GM23248 (cell line): ENCODE results near the gene PRKD1. TPM values are rescaled to one million over a fixed set of nuclear protein-coding genes. Genes with fewer than 3 reads are reported as not detected.

Experiments used
- DNase-seq: peaks from one replicate; pipeline ENCODE4 v3.0.0-alpha.2; 2015
- H2AFZ ChIP-seq: fragments of 200-600 bp; sonication (generic); 2 replicates; pipeline ENCODE4 v1.6.1; 2016; ENCODE audit warnings: antibody characterized with exemption
- H3F3A ChIP-seq: fragments of 200-600 bp; sonication (generic); 2 replicates; pipeline ENCODE4 v1.6.1; 2016; ENCODE audit warnings: mild to moderate bottlenecking, antibody characterized with exemption, mixed run types; ENCODE audit not compliant: insufficient read depth
- H3K27ac ChIP-seq: fragments of 200-600 bp; sonication (generic); 2 replicates; pipeline ENCODE4 v1.5.1; 2016; ENCODE audit warnings: mild to moderate bottlenecking
- H3K27me3 ChIP-seq: fragments of 200-600 bp; sonication (generic); replicated peaks from 2 replicates; pipeline ENCODE4 v1.6.1; 2016; ENCODE audit warnings: mild to moderate bottlenecking; ENCODE audit not compliant: insufficient read depth
- H3K36me3 ChIP-seq: fragments of 200-600 bp; sonication (generic); 2 replicates; pipeline ENCODE4 v1.6.1; 2016; ENCODE audit warnings: low read depth, mild to moderate bottlenecking
- H3K4me1 ChIP-seq: fragments of 200-600 bp; sonication (generic); 2 replicates; pipeline ENCODE4 v1.6.1; 2016; ENCODE audit warnings: mild to moderate bottlenecking; ENCODE audit not compliant: insufficient read depth
- H3K4me2 ChIP-seq: fragments of 200-600 bp; sonication (generic); one replicate; pipeline ENCODE4 v1.6.1; 2016; ENCODE audit warnings: mild to moderate bottlenecking; ENCODE audit not compliant: unreplicated experiment
- H3K4me3 ChIP-seq: fragments of 200-600 bp; sonication (generic); 2 replicates; pipeline ENCODE4 v1.5.1; 2016; ENCODE audit warnings: mild to moderate bottlenecking
- H3K79me2 ChIP-seq: fragments of 200-600 bp; sonication (generic); 2 replicates; pipeline ENCODE4 v1.6.1; 2016; ENCODE audit warnings: mild to moderate bottlenecking; ENCODE audit not compliant: insufficient read depth
- H3K9ac ChIP-seq: fragments of 200-600 bp; sonication (generic); 2 replicates; pipeline ENCODE4 v1.6.1; 2016; ENCODE audit warnings: mild to moderate bottlenecking
- H3K9me2 ChIP-seq: fragments of 200-600 bp; sonication (generic); 2 replicates; pipeline ENCODE4 v1.6.1; 2016; ENCODE audit warnings: mixed run types, mild to moderate bottlenecking, moderate library complexity; ENCODE audit not compliant: insufficient read depth
- H3K9me3 ChIP-seq: fragments of 200-600 bp; sonication (generic); one replicate; pipeline ENCODE4 v1.6.1; 2017; ENCODE audit warnings: low read depth
- H4K20me1 ChIP-seq: fragments of 200-600 bp; sonication (generic); 2 replicates; pipeline ENCODE4 v1.6.0; 2016; ENCODE audit not compliant: insufficient read depth
- EZH2 ChIP-seq: fragments of 200-600 bp; sonication (generic); IDR thresholded peaks from 2 replicates; pipeline ENCODE4 v1.6.1; 2018; ENCODE audit warnings: antibody characterized with exemption, mild to moderate bottlenecking; ENCODE audit not compliant: insufficient read depth, poor library complexity, severe bottlenecking
- EZH2phosphoT487 ChIP-seq: fragments of 200-600 bp; sonication (generic); IDR thresholded peaks from 2 replicates; pipeline ENCODE4 v1.6.1; 2018; ENCODE audit warnings: antibody characterized with exemption, moderate library complexity, mild to moderate bottlenecking, low read depth; ENCODE audit not compliant: insufficient read depth
- WGBS, 2 experiments: methylation state at CpG; one replicate each; pipeline ENCODE4 v1.1.6; 2015 to 2017; ENCODE audit warnings: low lambda C conversion rate in 2 of 2, low coverage in 1 of 2; ENCODE audit errors: missing lambda C conversion rate in 2 of 2; 5-methylcytosine and 5-hydroxymethylcytosine counted together
- in situ Hi-C: fragments of 300-500 bp; cut with MboI; formaldehyde crosslinking; loops from 2 replicates; pipeline ENCODE4 v1.15.0; 2020
- polyA plus RNA-seq: library from polyadenylated mRNA; unstranded; fragments of >200 nt; fragmentation: Nextera tagmentation; extraction: Ambion mirVana; gene quantifications from 2 replicates; pipeline ENCODE4 v1.2.1, GENCODE V29; 2016
- total RNA-seq: library from RNA; depleted of rRNA; stranded (reverse); fragments of >200 nt; shearing (Covaris generic); gene quantifications from 2 replicates; pipeline ENCODE4 v1.2.3, GENCODE V29; 2014

PRKD1 gene
- total and polyA plus RNA-seq, 2 experiments from 2014 or later: 24.2 to 30.7 TPM

DNA sequence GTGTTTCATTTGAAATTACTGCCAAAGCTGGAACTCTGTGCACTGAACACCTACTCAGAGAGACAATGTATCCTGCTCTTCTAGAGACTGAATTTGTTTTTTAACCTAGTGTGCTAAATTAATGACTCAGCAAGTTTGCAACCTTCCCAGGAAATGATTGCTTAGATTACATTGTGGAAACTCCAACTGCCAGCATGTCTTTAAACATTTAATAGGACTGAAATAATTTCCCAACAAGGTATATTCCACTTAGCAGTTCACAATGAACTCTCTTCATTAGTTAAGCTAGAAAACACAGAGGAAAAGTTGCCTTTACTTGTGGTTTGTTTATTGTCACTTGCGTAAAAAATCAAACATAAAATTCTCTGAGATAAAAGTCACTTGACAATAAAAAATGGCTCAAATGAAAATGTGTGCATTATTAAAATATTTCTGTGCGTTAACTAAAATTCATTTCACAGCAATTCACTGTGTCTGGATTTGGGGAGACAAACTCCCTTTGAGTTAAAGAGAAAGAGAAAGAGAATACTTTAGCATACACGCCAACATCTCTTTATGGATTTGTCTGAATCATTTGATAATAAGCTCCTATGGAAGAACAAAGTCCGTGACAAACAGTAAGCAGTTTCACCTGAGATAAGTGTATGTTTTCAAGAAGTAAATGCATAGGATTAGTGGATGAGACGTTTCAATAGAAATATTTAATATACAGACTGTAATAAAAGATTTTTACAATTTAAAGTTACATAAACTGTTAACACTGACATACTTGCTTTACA is 284.0 kb downstream of the PRKD1 start:
- DNase-seq: peak; percentile 53

DNA sequence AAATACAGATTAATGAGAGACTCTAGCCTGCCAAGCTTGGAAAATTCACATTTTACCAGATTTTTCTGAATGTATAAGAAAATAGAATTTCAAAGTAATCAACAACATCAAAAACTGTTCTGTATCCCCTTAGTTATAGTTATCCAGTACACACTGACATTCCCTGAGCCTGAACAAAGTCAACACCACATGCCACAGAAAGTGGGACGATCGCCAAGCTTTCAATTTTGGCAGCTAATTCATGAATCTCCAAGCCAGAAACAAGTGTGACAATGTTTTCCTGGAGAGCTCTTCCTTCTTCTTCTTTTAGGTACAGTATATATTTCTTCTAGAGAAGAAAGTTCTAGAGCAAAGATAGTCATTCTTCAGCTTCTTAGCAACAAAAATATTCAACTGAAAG is 290.2 kb downstream of the PRKD1 start:
- no peak overlapping the region for H3K4me3 ChIP-seq
- in situ Hi-C loops: no loop called here
- WGBS, 2 experiments: 11 to 14% methylated on average over 2 of the region's 2 CpGs
- peak; percentile 42 for DNase-seq
- H2AFZ ChIP-seq: no peak overlapping the region
- H3K9me2 ChIP-seq: no peaks in the 10 kb centered on the region
- no peaks in the 10 kb centered on the region for H4K20me1 ChIP-seq
- TF ChIP-seq EZH2: no peak
- no peak for TF ChIP-seq EZH2phosphoT487
- H3K27ac ChIP-seq: no peak overlapping the region
- 0 out of 2 replicates have a peak, but pooled peaks cover 9% of the 10 kb centered on the region for H3K4me1 ChIP-seq
- no peak overlapping the region for H3K4me2 ChIP-seq
- no peaks in the 10 kb centered on the region for H3K27me3 ChIP-seq
- H3K9me3 ChIP-seq: no peaks in the 10 kb centered on the region
- H3K9ac ChIP-seq: no peak overlapping the region
- no peaks in the 10 kb centered on the region for H3K79me2 ChIP-seq
- H3F3A ChIP-seq: no peaks in the 10 kb centered on the region; the same call in 1 of the 2 replicates
- peaks cover 30% of the 10 kb centered on the region; the same call in 1 of the 2 replicates for H3K36me3 ChIP-seq

More for the DNA sequence above, 284.0 kb downstream of the PRKD1 start:
- H3K4me1 ChIP-seq: peaks cover 13% of the 10 kb centered on the region
- no peaks in the 10 kb centered on the region for H4K20me1 ChIP-seq
- H3K79me2 ChIP-seq: no peaks in the 10 kb centered on the region
- TF ChIP-seq EZH2phosphoT487 (no peak), EZH2 (no peak)
- in situ Hi-C loops: no loop called here
- H3K4me3 ChIP-seq: no peak overlapping the region
- WGBS, 2 experiments: 82 to 86% methylated on average over 5 of the region's 5 CpGs
- peaks cover 12% of the 10 kb centered on the region; the same call in 1 of the 2 replicates for H3K36me3 ChIP-seq
- no peak overlapping the region for H3K27ac ChIP-seq
- no peaks in the 10 kb centered on the region for H3K27me3 ChIP-seq
- H3F3A ChIP-seq: peaks cover 8% of the 10 kb centered on the region; the same call in 1 of the 2 replicates
- no peak overlapping the region for H3K9ac ChIP-seq
- H3K9me2 ChIP-seq: no peaks in the 10 kb centered on the region
- no peak overlapping the region for H2AFZ ChIP-seq
- H3K9me3 ChIP-seq: no peaks in the 10 kb centered on the region
- H3K4me2 ChIP-seq: no peak overlapping the region

DNA sequence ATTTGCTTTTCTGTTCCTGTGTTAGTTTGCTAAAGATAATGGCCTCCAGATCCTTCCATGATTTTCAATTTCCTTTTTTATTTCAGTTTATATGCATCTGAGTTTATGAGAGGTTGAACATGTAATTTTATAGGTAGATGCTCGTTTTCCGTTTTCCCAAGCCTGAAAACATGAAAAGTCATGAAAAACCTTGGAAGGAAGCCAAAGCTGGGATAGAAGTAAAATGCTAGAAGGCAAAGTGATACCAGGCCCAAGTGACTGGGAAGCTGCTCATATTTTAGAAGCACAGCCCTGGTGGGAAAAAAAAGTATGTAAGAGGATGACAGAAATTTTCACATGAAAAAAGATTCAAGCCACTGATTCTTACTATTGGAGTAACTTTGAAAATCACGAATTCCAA is 290.8 kb downstream of the PRKD1 start:
- Histone ChIP-seq H3K4me3 (no peak overlapping the region), H3K36me3 (peaks cover 30% of the 10 kb centered on the region; the same call in 1 of the 2 replicates), H3K79me2 (no peaks in the 10 kb centered on the region), H3K4me2 (no peak overlapping the region), H3K9ac (no peak overlapping the region), H3K27ac (no peak overlapping the region), H4K20me1 (no peaks in the 10 kb centered on the region), H3F3A (no peaks in the 10 kb centered on the region; the same call in 1 of the 2 replicates), H2AFZ (no peak overlapping the region), H3K9me2 (no peaks in the 10 kb centered on the region), H3K27me3 (no peaks in the 10 kb centered on the region), H3K9me3 (no peaks in the 10 kb centered on the region), H3K4me1 (0 out of 2 replicates have a peak, but pooled peaks cover 9% of the 10 kb centered on the region)
- DNase-seq: no peak
- 87 to 88% methylated on average over 3 of the region's 3 CpGs for WGBS, 2 experiments
- TF ChIP-seq EZH2 (no peak), EZH2phosphoT487 (no peak)
- in situ Hi-C loops: no loop called here

DNA sequence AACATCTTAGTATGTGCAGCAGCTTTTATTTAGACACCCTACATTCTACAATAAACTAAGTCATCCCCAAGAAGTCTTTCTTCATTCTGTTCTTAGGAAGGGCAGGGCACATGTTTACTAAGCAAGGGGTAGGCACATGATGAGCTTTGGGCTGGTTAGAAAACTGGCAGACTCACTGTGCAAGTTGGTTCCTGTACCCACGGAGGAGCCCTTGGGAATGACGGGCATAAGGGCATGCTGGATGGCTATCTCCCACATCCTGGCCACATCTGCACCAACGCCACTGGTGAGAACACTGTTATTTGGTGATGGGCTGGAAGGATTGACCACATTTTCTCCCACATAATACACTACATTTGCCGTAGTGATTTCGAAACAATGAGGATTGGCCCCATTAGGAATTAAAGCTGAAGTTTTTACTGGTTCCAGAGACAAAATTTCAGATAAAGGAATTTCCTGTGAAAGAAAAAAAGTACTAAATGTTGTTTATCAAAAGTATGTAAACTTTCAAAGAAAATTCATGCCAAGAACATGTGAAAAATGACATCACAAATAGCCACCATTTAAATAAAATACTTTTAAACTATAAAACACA is 297.0 kb downstream of the PRKD1 start:
- H3K9me3 ChIP-seq: no peaks in the 10 kb centered on the region
- H3K9me2 ChIP-seq: no peaks in the 10 kb centered on the region
- in situ Hi-C loops: no loop called here
- peaks cover 11% of the 10 kb centered on the region for H3K4me1 ChIP-seq
- H3K79me2 ChIP-seq: no peaks in the 10 kb centered on the region
- H3K4me2 ChIP-seq: no peak overlapping the region
- no peaks in the 10 kb centered on the region for H3K27me3 ChIP-seq
- H3K27ac ChIP-seq: no peak overlapping the region
- DNase-seq: no peak
- H4K20me1 ChIP-seq: no peaks in the 10 kb centered on the region
- H3K36me3 ChIP-seq: peaks cover 24% of the 10 kb centered on the region
- no peak overlapping the region for H3K9ac ChIP-seq
- 96 to 99% methylated on average over 5 of the region's 5 CpGs for WGBS, 2 experiments
- peaks cover 14% of the 10 kb centered on the region for H3F3A ChIP-seq
- H2AFZ ChIP-seq: no peak overlapping the region
- TF ChIP-seq EZH2 (no peak), EZH2phosphoT487 (no peak)
- H3K4me3 ChIP-seq: no peak overlapping the region
